H1 (cell line): ENCODE results near the gene RHOC. TPM values are rescaled to one million over a fixed set of nuclear protein-coding genes. Genes with fewer than 3 reads are reported as not detected.

ENCODE experiments used
- BACH1 ChIP-seq: IDR thresholded peaks from 2 replicates; pipeline ENCODE4 v1.6.1; 2012; ENCODE audit warnings: low read length, improper control_type of control experiment
- CHD7 ChIP-seq: fragments of 300-600 bp; sonication (generic); IDR thresholded peaks from 2 replicates; pipeline ENCODE4 v1.7.1; 2012; ENCODE audit warnings: low read length, moderate library complexity, mild to moderate bottlenecking, inconsistent platforms; ENCODE audit not compliant: insufficient replicate concordance
- HDAC6 ChIP-seq: IDR thresholded peaks from one replicate; pipeline ENCODE4 v1.7.1; 2012; ENCODE audit warnings: low read depth, mild to moderate bottlenecking, inconsistent platforms, low read length, moderate library complexity
- NRF1 ChIP-seq: IDR thresholded peaks from 2 replicates; pipeline ENCODE4 v1.6.1; 2011; ENCODE audit warnings: mild to moderate bottlenecking, low read depth, low read length, improper control_type of control experiment
- POLR2A ChIP-seq, 2 experiments: IDR thresholded peaks; 1 replicate in 1 of 2; 2 replicates in 1 of 2; pipeline ENCODE4 v1.6.1; 2011; ENCODE audit warnings: low read depth in 2 of 2, low read length in 2 of 2, mild to moderate bottlenecking in 2 of 2; ENCODE audit errors: control extremely low read depth in 1 of 2
- RAD21 ChIP-seq, 2 experiments: IDR thresholded peaks in 1 of 2; conservative IDR thresholded peaks in 1 of 2; 2 replicates each; pipeline ENCODE4 v1.6.1; 2011; ENCODE audit warnings: low read depth in 2 of 2, low read length in 2 of 2, improper control_type of control experiment in 1 of 2, inconsistent platforms in 1 of 2, mild to moderate bottlenecking in 1 of 2, moderate library complexity in 1 of 2
- SIN3A ChIP-seq, 2 experiments: IDR thresholded peaks in 1 of 2; conservative IDR thresholded peaks in 1 of 2; 2 replicates each; pipeline ENCODE4 v1.6.1; 2011 to 2012; ENCODE audit warnings: low read length in 2 of 2, improper control_type of control experiment in 1 of 2, low read depth in 1 of 2, mild to moderate bottlenecking in 1 of 2
- SP2 ChIP-seq: IDR thresholded peaks from 2 replicates; pipeline ENCODE4 v1.6.1; 2012; ENCODE audit warnings: mild to moderate bottlenecking, low read length, inconsistent platforms
- TAF7 ChIP-seq: optimal IDR thresholded peaks from 2 replicates; pipeline ENCODE3; 2011; ENCODE audit warnings: low read depth, mild to moderate bottlenecking, inconsistent platforms, low read length, moderate library complexity, borderline replicate concordance
- TEAD4 ChIP-seq: IDR thresholded peaks from 2 replicates; pipeline ENCODE4 v1.6.1; 2012; ENCODE audit warnings: low read depth, low read length, inconsistent platforms, mixed read lengths
- YY1 ChIP-seq: IDR thresholded peaks from 2 replicates; pipeline ENCODE4 v1.6.1; 2011; ENCODE audit warnings: low read depth, mild to moderate bottlenecking, low read length
- polyA plus RNA-seq, 7 experiments: library from polyadenylated mRNA; depleted of rRNA in 3 of 7; stranded (reverse) in 5 of 7; unstranded in 2 of 7; fragments of >200 nt in 5 of 7; fragments of 200-250 nt in 2 of 7; gene quantifications; 1 replicate in 5 of 7; 2 replicates in 1 of 7; 4 replicates in 1 of 7; pipeline versions ENCODE4 v1.2.1 to v1.2.3, GENCODE V29; 2011 to 2013; ENCODE audit warnings: missing spikeins in 2 of 7, mixed read lengths in 2 of 7
- total RNA-seq: library from RNA; stranded (reverse); fragmentation: NEBNext Ultra II Directional; extraction: Animal tissue kit (Norgen Biotek cat#: 25700); gene quantifications from 2 replicates; pipeline ENCODE4 v1.2.1, GENCODE V29; 2021

The RHOC gene
- total and polyA plus RNA-seq, 2 of the 8 experiments (the other 6 are each of a cell fraction or from before 2014, with no cell fraction given): 53.6 to 97.5 TPM

- TF ChIP-seq CHD7: no peak
- no peak for TF ChIP-seq TEAD4
- TF ChIP-seq POLR2A (IDR thresholded peaks at IDR 0.05; ENCODE audit: control extremely low read depth in 1 of 2, low read depth in 2 of 2, low read length in 2 of 2): peak in 1 of 2 experiments; percentile 47; a peak in 2 of 3 replicates
- no peak for TF ChIP-seq BACH1
- TF ChIP-seq NRF1: no peak
- TF ChIP-seq RAD21 (IDR thresholded peaks at IDR 0.05 in 1 of 2, conservative IDR thresholded peaks at IDR 0.05 in 1 of 2; ENCODE audit: low read depth in 2 of 2, low read length in 2 of 2): 0 out of 4 replicates have a peak, but pooled peaks of 1 of the 2 experiments have one; percentile 2
- peak; percentile 35 to 64; a peak in 1 of 4 replicates for TF ChIP-seq SIN3A (conservative IDR thresholded peaks at IDR 0.05 in 1 of 2, IDR thresholded peaks at IDR 0.05 in 1 of 2; ENCODE audit: low read depth in 1 of 2, low read length in 2 of 2)
- TF ChIP-seq YY1: no peak
- TF ChIP-seq TAF7: no peak
- no peak for TF ChIP-seq SP2
- no peak for TF ChIP-seq HDAC6
Observed at GRCh38 chr1:112704934-112705627, 1.8 kb downstream of the RHOC start (continued).
